Lower leg skin (tissue), 4 donors: Measurements from ENCODE around the gene ABTB2. TPM values are rescaled to one million over a fixed set of nuclear protein-coding genes. Genes with fewer than 3 reads are reported as not detected.

Experiments used
- DNase-seq, 2 donors: peaks; one replicate each; pipeline ENCODE4 v3.0.0-alpha.2; 2019; ENCODE audit warnings: low spot score in 2 of 2
- H3K4me3 ChIP-seq: fragments of 200-600 bp; sonication (generic); 2 replicates; pipeline ENCODE4 v1.5.1; 2017; ENCODE audit warnings: mild to moderate bottlenecking, low read depth; ENCODE audit not compliant: poor library complexity, severe bottlenecking
- CTCF ChIP-seq, 3 donors: fragments of 450-650 bp; IDR thresholded peaks; one replicate each; pipeline ENCODE4 v1.5.1; 2016; ENCODE audit warnings: antibody characterized with exemption in 3 of 3, mild to moderate bottlenecking in 3 of 3, moderate library complexity in 2 of 3
- POLR2A ChIP-seq, 2 donors: fragments of 450-650 bp; IDR thresholded peaks; one replicate each; pipeline ENCODE4 v1.6.1; 2016 to 2017; ENCODE audit warnings: antibody characterized with exemption in 2 of 2, mild to moderate bottlenecking in 1 of 2, moderate library complexity in 1 of 2
- WGBS, 2 donors: methylation state at CpG; one replicate each; pipeline ENCODE4 v1.1.5; 2018; 5-methylcytosine and 5-hydroxymethylcytosine counted together
- intact Hi-C: fragments of 100-400 bp; cut with DNase I; formaldehyde crosslinking; loops from one replicate; pipeline ENCODE4 v1.15.0; 2023; ENCODE audit warnings: low total_unique reads
- total RNA-seq, 4 donors: library from RNA; depleted of rRNA; stranded (reverse); fragments of >200 nt; gene quantifications; one replicate each; pipeline ENCODE4 v1.1.0, GENCODE V29; 2016

Gene ABTB2
- total RNA-seq, 4 donors from 2014 or later: 6.1 to 24.2 (median 11.1) TPM

GRCh38 chr11:34318111-34319037, 39.4 kb downstream of the ABTB2 start:
- intact Hi-C loops: no loop called here
- 68 to 77% methylated on average over 4 of the region's 4 CpGs for WGBS, 2 donors
- no peak for TF ChIP-seq POLR2A (IDR thresholded peaks at IDR 0.05)
- no peak for TF ChIP-seq CTCF (IDR thresholded peaks at IDR 0.05)
- H3K4me3 ChIP-seq: no peak overlapping the region
- DNase-seq: no peak

- TF ChIP-seq POLR2A (IDR thresholded peaks at IDR 0.05) (no peak), CTCF (IDR thresholded peaks at IDR 0.05) (no peak)
- intact Hi-C loops: no loop called here
- H3K4me3 ChIP-seq: no peak overlapping the region
- 84 to 86% methylated on average over 4 of the region's 4 CpGs for WGBS, 2 donors
- no peak for DNase-seq
Measured at GRCh38 chr11:34317666-34318065, 40.1 kb downstream of the ABTB2 start.

GRCh38 chr11:34317036-34317360, 40.8 kb downstream of the ABTB2 start:
- TF ChIP-seq POLR2A (IDR thresholded peaks at IDR 0.05) (no peak), CTCF (IDR thresholded peaks at IDR 0.05) (no peak)
- H3K4me3 ChIP-seq: no peak overlapping the region
- intact Hi-C loops: no loop called here
- no peak for DNase-seq

GRCh38 chr11:34316347-34317035, 41.3 kb downstream of the ABTB2 start:
- 66 to 68% methylated on average over 8 of the region's 8 CpGs for WGBS, 2 donors
- intact Hi-C loops: no loop called here
- H3K4me3 ChIP-seq: no peak overlapping the region
- DNase-seq: no peak
- no peak for TF ChIP-seq CTCF (IDR thresholded peaks at IDR 0.05)
- TF ChIP-seq POLR2A (IDR thresholded peaks at IDR 0.05): no peak

GRCh38 chr11:34315394-34315793, 42.4 kb downstream of the ABTB2 start:
- no peak for DNase-seq
- intact Hi-C loops: no loop called here
- TF ChIP-seq CTCF (IDR thresholded peaks at IDR 0.05) (no peak), POLR2A (IDR thresholded peaks at IDR 0.05) (no peak)
- H3K4me3 ChIP-seq: no peak overlapping the region
- 64 to 84% methylated on average over 7 of the region's 7 CpGs for WGBS, 2 donors
